Fibroblast of skin of abdomen (primary cell): ENCODE measurements around the gene SYAP1. TPM values are rescaled to one million over a fixed set of nuclear protein-coding genes. Genes with fewer than 3 reads are reported as not detected.
A peak's percentile ranks its signal among the peaks of the same experiment; 100 is the strongest.
"Not testable (repeated sequence)": the region's sequence is repeated elsewhere in the genome, so short reads cannot be mapped to it uniquely, and the experiment has no call there.

ENCODE experiments used
- DNase-seq: peaks from one replicate; pipeline ENCODE4 v3.0.0-alpha.2; 2013
- polyA plus RNA-seq, 2 experiments: library from polyadenylated mRNA; unstranded; fragments of 120-200 nt; gene quantifications; one replicate each; pipeline ENCODE4 v1.2.1, GENCODE V29; 2013; ENCODE audit not compliant: insufficient read length in 2 of 2

The SYAP1 gene, protein sequence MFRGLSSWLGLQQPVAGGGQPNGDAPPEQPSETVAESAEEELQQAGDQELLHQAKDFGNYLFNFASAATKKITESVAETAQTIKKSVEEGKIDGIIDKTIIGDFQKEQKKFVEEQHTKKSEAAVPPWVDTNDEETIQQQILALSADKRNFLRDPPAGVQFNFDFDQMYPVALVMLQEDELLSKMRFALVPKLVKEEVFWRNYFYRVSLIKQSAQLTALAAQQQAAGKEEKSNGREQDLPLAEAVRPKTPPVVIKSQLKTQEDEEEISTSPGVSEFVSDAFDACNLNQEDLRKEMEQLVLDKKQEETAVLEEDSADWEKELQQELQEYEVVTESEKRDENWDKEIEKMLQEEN
- 28.3 TPM for polyA plus RNA-seq (2013, experiment 1 of 2; ENCODE audit: insufficient read length)
- 31.2 TPM for polyA plus RNA-seq (2013, experiment 2 of 2; ENCODE audit: insufficient read length)

DNA sequence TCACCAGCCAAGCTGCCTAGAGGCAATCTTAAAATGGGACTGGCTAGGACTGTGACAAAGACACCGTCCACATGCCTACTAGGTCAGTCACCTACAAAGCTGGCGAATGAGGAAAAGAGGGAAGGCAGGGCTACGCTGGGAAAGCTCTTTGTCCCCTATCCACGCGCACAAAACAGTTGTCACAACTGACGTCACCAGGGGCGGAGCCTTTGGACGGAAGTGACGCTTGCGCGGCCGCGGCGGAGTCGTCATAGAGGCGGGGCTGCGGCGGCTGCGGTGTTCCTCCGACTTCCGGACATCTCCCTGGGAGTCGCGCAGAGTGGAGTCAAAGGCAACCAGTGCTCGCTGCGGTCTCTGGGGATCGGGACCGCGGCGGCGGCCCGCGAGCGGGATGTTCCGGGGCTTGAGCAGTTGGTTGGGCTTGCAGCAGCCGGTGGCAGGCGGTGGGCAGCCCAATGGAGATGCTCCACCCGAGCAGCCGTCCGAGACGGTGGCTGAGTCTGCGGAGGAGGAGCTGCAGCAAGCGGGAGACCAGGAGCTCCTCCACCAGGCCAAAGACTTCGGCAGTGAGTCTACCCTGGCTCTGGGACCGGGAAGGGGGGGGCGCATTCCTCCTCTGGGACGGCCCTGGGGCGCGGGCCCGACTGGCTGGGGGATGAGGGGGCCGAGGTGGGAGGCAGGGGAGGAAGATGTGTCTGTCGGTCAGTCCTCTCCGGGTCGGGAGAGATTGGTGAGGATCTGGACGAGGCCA lies at the start of gene SYAP1:
Gene SYAP1, plus strand, starts transcription at position 279 of the 751 bp plus-strand sequence. Its CDS starts 113 bp downstream, at position 392.
- peak; percentile 95 for DNase-seq

- peak; percentile 61 for DNase-seq
Measured at GRCh38 chrX:16671005-16671404, 48.4 kb upstream of the SYAP1 start.

GRCh38 chrX:16678689-16679088 lies 40.7 kb upstream of the SYAP1 start:
- DNase-seq: no peak

- no peak for DNase-seq
Measured at GRCh38 chrX:16683007-16683664, 36.3 kb upstream of the SYAP1 start.

- peak; percentile 32 for DNase-seq
Measured at GRCh38 chrX:16687514-16687913, 31.9 kb upstream of the SYAP1 start.

- DNase-seq: peak; percentile 35
Measured at GRCh38 chrX:16695079-16695676, 24.2 kb upstream of the SYAP1 start.

GRCh38 chrX:16696956-16697355 lies 22.5 kb upstream of the SYAP1 start:
- no peak for DNase-seq

GRCh38 chrX:16699389-16699788 lies 20.0 kb upstream of the SYAP1 start:
- DNase-seq: no peak

- no peak for DNase-seq
Measured at GRCh38 chrX:16700734-16701133, 18.7 kb upstream of the SYAP1 start.

DNA sequence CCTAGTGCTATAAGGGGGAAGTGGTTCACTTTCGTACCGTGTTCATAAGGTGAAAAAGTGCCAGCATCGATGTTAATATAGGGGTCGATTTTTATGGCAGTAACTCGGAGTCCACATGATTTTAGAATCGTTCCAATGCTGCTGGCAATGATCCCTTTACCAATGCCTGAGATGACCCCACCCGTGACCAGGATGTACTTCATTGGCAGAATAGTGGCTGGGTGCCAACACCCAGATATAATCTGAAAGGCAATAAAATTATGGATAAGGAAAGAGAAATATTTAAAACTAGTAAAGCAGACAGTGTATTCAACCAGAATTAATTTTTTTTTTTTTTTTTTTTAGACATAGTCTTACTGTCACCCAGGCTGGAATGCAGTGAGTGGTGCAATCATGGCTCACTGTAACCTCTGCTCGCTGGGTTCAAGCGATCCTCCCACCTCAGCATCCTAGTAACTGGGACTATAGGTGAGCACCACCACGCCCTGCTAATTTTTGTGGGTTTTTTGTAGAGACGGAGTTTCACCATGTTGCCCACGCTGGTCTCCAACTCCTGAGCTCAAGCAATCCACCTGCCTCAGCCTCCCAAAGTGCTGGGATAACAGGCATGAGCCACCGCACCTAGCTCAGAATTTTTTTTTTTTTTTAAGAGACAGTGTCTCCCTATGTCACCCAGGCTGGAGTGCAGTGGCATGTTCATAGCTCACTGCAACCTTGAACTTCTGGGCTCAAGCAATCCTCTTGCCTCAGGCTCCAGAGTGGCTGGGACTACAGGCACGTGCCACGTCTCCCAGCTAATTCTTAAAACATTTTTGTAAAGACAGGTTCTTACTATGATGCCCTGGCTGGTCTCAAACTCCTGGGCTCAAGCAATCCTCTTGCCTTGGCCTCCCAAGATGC lies 16.5 kb upstream of the SYAP1 start:
- DNase-seq: no peak

DNA sequence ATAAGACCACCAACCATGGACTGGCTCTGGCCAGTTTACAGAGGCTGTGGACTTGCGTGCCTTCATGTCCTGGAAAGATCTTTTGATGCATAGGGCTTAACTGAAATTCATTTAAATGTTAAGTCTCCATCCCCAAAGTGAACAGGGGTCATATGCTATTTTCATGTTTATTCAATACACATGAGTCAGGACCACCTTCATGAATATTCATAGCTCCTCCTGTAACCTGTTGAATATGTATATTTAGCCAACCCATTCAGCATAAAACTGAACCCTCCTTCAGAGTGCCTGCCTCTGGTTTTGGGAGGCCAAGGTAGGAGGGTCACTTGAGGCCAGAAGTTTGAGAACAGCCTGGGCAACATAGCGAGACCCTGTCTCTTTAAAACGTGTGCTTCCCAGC lies 14.0 kb upstream of the SYAP1 start:
- no peak for DNase-seq

GRCh38 chrX:16708016-16708415 lies 11.4 kb upstream of the SYAP1 start:
- no peak for DNase-seq

DNA sequence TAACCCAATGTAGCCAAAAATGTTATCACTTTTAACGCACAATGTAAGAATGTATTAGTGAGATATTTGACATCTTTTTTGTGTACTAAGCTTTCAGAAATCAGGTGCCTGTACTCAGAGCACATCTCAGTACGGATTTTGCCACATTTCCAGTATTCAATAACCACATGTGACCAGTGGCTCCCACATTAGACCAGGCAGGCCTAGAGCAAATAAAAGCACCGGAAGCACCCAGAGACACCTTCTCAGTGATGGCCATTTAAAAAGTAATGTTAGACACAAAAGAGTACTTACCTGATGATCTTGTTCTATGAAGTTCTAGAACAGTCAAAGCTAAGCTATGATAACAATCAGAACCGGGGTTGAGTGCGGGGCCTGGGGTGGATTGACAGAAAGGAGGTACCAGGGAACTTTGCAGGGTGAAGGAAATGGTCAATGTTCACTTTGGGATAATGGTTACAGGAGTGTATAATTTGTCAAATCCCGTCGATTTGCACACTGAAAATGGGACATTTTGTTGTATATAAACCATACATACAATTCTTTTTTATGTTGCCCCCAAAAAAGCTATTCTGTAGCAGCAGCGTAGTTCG lies 8.1 kb upstream of the SYAP1 start:
- DNase-seq: no peak

- DNase-seq: no peak
Measured at GRCh38 chrX:16711893-16712547, 7.4 kb upstream of the SYAP1 start.

GRCh38 chrX:16712548-16713155 lies 6.8 kb upstream of the SYAP1 start, which contains the start of gene CTPS2:
Gene CTPS2 (minus strand): TSS chrX:16712669. CDS start chrX:16702902, 9,767 bp downstream.
- DNase-seq: peak; percentile 53

GRCh38 chrX:16714504-16714903 lies 4.9 kb upstream of the SYAP1 start:
- no peak for DNase-seq

DNA sequence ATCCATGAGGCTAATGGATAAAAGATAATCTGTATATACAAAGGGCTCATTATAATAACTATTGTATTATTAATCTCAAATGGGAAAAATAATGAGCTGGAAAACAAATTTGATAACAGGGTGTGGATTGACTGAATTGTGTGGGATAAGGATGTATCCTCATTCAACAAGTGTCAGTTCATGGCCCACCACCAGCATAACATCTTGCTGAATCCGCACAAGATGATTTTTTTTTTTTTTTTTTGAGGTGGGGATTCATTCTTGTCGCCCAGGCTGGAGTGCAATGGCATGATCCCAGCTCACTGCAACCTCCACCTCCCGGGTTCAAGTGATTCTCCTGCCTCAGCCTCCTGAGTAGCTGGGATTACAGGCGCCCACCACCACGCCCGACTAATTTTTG lies 3.8 kb upstream of the SYAP1 start:
- not testable (repeated sequence) for DNase-seq

- not testable (repeated sequence) for DNase-seq
Measured at GRCh38 chrX:16716451-16716850, 3.0 kb upstream of the SYAP1 start.

DNA sequence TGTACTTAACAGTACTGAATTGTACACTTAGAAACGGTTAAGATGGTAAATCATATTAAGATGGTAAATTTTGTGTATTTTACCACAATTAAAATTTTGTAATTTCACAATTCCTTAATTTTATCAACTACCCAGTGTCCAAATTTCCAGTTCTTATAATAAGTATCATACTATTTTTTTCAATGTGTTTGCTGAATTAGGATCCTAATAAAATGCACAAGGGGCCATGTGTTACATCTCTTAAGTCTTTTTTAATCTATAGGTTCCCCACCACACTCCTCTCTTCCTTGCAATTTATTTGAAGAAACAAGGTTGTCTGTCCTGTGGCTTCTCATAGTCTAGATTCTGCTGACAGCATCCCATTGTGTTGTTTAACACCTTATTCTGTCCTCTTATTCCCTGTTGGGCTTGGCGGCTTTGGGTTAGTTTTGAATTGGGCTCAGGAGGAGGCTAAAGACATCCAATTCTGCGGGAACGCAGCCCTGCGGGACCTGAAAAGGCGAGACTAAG lies 533 bp upstream of the SYAP1 start:
- DNase-seq: no peak

DNA sequence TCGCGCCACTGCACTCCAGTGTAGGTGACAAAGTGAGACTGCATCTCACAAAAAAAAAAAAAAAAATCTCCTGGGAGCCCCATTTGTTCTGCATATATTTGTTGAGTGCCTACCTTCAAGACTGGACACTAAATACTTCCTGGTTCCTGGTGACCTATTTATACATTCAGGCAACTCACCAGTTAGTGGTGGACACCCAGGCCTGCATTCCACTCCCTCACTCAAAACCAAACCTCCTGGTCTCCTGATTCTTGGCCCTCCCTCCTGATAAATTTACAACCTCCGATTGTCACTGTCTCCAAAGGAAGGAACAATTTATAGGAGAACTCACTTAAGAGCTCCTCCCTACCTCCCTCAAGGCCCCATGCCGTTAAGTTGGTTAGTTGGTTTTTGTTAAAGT lies 3.1 kb downstream of the SYAP1 start:
- DNase-seq: no peak
